AG09309 (cell line): ENCODE data around the gene CIITA.

ENCODE experiments used
- DNase-seq: peaks from one replicate; pipeline ENCODE4 v3.0.0-alpha.2; 2010; ENCODE audit warnings: low read depth
- H3K4me3 ChIP-seq: 2 replicates; pipeline ENCODE4 v1.5.1; 2011; ENCODE audit warnings: mild to moderate bottlenecking, low read depth, low read length, moderate library complexity; ENCODE audit not compliant: control insufficient read depth
- CTCF ChIP-seq: IDR thresholded peaks from 2 replicates; pipeline ENCODE4 v1.5.1; 2011; ENCODE audit warnings: mild to moderate bottlenecking, low read depth, low read length, inconsistent platforms; ENCODE audit not compliant: insufficient read depth, control insufficient read depth; ENCODE audit errors: missing control alignments

The CIITA gene

GRCh38 chr16:10981697-10982216, 104.8 kb downstream of the CIITA start:
- TF ChIP-seq CTCF = peak; percentile 31
- DNase-seq = no peak
- H3K4me3 ChIP-seq = no peak overlapping the region

GRCh38 chr16:10982465-10983150, 105.6 kb downstream of the CIITA start:
- no peak for TF ChIP-seq CTCF
- H3K4me3 ChIP-seq = no peak overlapping the region
- DNase-seq = no peak

GRCh38 chr16:10983159-10983558, 106.2 kb downstream of the CIITA start:
- no peak overlapping the region for H3K4me3 ChIP-seq
- TF ChIP-seq CTCF = no peak
- DNase-seq = no peak

GRCh38 chr16:10984509-10984908, 107.5 kb downstream of the CIITA start:
- DNase-seq = no peak
- TF ChIP-seq CTCF = no peak
- H3K4me3 ChIP-seq = no peak overlapping the region
